GM21360 (cell line): ENCODE data around the gene TRRAP.

Experiments
- ATAC-seq: cut with Tn5 transposase; IDR thresholded peaks from one replicate; pipeline ENCODE4 v1.9.1; 2021; ENCODE audit warnings: mild to moderate bottlenecking, moderate library complexity; ENCODE audit not compliant: unreplicated experiment

TRRAP gene

DNA sequence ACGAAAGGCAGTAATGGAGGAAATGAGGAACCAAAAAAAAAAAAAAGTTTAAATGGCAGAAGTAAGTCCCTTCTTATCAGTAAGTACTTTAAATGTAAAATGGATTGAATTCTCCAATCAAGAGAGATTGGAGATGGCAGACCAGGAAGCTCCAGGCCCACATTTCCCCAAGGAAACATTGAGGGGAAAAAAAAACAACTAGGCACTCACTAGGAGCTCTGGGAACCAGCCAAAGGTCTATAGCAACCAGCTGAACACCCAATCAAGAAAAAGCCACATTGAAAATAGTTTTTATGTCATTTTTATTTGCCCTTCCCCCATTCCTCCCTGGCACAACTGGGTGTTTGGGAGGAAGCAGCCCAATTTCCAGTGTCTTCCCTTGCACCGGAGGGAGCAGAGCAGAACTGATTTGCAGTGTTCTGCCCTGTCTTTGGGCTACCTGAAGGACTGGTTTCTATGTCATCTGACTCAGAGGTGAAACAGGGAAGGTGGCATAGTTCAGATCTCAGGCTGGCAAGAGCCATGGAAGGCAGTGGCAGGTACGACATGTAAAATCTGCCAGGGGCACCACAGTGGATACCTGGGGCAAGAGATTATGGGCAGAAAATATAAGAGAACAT, 143.7 kb downstream of the TRRAP start:
- no peak for ATAC-seq

DNA sequence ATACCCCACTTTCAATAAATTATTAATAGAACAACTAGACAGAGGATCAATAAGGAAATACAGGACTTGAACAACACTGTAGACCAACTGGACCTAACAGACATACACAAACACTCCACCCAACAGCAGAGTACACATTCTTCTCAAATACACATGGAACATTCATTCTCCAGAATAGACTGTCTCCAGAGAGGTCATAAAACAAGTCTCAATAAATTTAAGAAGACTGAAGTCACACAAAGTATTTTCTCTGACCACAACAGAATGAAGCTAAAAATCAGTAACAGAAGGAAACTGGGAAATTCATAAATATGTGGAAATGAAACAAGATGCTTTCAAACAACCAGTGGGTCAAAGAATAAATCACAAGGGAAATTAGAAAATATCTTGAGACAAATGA, 145.7 kb downstream of the TRRAP start:
- no peak for ATAC-seq

DNA sequence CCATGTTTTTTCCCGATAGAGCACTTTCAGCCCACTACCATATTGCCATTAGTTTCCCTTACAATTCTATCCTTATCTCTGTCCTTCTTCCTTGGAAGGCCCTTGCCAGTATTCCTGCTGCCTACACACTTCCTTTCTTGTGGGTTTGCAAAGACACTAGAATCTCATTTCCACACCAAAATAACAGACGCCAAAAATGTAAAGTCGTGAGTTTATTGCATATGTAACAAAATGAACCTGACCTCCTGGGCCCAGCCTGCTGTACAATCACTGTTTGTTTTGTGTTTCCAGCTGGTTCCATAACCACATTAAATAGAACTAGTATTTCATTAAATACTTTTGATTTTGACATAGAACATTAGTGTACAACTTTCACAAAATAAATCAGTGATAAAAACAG, 148.9 kb downstream of the TRRAP start:
- no peak for ATAC-seq

DNA sequence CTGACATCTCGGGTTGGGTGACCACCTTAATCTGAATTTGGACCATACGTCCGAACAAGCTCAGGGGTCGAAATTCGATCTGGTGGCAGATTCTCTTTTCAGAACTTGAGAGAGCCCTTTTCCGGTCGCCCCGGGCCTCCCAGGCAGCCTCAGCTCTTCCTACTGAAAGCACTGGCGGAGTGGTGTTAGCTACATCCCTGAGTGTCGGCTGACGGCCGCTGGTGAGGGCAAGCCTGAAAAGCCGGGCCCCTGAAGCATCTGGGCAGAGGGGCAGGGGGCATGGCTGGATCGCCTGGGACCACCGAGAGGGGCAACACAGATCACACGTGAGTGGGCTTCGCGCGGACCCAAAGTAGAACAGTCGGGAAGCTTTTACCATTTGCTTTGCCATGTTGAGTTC, 149.5 kb downstream of the TRRAP start:
- ATAC-seq = no peak

DNA sequence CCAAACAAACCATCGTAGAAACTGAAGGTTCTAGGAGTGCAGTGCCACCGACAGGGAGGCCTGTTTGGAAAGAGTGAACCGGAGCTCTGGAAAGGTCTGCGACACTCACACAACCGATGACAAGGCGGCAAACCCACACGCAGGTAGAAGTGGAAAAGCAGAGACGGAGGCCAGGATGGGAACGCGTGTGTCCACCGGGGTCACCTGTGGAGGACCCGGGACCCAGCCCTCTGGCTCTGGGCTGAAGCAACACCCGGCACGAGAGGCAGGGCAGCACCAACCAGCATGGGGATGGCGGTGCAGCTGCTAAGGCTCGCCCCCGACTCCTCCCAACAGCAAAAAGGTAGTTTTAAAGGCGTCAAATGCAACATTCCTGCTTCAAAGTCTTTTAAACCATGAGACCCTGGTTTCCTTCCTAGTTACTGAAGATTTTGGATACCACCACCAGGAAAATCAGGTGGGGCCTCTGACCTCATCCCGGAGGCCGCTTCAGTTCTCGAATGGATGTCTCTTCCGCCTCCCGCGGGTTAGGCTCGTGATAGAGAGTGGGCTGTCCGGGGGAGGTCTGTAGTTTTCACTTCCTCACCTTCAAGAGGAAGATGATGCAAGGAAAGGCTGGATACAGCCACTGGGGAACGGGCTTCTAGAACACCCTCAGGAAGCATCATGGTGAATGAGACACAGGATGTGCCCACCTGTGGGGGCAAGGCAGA, 150.1 kb downstream of the TRRAP start:
- ATAC-seq = no peak

DNA sequence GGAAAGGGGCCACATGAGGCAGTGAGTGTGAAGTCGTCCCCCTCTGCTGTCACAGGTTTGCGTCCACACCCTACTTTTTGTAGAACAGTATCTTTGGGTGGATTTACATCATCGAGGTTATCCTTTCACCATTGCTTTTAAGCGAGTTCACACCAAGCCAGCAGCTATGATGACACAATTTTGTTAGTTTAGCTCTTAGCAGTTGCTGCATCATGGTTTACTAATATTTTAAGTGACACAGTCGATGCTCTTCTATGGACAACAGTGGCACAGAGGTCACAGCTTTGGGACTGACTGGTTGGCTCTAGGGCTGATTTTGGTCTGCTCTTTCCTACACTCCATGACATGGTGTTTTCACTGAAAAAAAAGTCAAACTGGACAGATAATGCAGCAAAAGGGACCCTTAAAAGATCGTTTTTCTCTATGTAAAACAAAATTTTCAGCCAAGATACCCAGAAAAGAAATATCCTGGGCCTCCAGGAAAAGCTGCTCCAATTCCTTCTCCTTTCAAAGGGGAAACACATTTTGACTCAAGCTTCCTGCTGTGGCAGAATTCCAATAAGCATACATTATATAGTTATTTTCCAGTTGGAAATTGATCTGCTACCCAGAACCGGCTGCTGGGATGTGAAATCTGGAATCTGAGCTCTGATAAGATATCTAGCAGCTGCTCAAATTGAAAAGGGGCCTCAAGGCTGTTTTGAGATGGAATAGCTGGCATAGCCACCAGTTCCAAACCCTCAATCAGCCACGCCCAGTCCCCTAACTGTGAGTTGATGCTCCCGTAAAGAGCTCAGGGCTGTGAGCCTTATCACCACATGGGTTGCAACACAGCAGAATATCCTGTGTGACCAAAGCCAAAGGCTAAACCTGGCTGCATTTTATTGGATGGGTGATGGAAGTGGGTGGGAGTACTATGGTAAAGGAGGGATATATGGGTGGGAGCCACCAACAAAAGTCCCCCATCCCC, 151.4 kb downstream of the TRRAP start:
- no peak for ATAC-seq

DNA sequence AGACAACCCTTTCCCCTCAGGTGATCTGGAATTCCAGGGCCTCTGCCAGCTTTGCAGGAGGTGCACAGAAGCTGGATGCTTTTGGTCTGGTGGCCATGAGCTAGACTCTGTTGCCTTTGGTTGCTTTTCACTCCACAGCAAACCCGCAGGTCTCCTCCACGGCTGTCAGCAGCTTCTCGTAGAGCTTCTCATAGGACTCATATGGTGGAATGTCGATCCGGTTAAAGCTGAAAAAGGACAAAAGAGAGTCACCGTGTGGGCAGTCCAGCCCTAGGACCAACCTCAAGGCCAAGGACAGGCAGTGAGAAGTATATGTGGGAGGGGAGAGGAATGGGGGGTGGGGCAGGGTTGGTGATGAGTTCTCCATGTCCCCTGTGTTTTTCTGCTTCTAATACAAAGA, 152.1 kb downstream of the TRRAP start:
- no peak for ATAC-seq

DNA sequence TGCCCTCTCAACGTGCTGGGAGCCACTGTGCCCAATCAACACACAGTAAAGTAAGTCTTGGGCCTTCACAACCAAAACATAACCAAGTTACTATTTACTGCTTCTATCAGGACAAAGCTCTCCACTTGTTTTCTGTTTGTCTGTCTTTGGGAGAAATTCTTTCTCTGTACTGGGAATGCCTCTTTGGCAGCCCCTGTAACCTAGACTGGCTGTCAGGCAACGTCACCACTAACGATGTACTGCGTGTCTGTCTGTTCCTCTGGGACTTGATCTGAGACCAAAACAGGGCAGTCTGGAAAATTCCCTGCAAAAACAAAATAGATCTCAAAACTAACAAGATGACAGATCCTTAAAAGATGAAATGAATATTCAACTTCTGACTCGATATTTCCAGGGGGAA, 152.6 kb downstream of the TRRAP start:
- no peak for ATAC-seq

DNA sequence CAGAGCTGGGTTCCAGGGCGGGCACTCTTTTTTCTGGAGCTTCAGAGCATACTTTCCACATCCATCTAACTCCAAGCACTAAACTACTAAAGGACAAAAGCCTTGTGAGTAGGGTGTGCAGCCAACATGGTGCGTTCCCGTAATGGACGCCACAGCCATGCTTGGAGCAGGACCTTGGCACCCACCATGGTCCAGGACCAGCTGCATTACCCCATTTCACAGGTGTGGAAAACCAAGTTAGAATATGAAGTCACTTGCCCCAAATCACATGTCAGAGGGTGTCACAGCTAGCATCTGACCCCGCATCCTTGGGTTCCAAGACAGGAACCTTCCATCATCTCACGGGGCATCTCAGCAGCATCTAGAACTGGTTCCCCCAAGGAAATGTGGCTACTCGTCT, 153.2 kb downstream of the TRRAP start:
- ATAC-seq = no peak

DNA sequence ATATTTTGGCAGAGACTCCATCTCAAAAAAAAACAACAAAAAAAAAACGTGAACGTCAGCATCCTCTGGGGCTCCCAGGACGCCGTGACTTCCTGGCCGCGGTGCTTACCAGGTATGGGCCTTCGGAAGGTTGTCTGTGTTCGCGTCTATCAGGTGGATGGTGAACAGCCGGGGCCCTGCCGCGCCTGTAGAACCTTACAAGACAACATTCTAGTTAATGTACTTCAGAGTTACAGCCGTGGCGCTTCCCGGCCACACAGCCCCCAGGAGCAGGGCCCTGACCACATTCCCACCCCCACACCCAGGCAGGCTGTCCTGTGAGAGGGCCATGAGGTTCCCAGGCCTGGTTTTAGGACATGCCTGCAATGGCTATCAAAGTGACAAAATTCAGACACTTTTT, 154.6 kb downstream of the TRRAP start:
- ATAC-seq = no peak

DNA sequence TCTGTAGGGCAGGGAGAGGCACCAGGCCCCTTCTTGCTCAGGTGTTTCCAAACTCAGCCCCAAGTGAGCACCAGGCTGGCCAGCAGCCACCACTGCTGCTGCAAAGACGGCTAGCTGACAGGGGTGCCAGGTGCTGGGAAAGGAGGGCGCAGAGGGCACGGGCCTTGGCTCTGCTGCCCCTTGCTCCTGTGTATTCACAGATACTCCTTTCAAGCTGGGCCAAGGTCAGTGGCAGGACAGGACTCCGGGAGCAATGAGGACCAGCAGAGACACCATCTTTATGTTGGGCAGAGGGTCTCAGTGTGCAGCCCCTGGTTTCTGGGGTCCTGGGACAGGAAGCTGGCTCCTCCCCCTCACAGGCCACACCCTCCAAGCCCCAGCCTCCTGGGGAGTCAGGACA, 155.4 kb downstream of the TRRAP start:
- no peak for ATAC-seq

DNA sequence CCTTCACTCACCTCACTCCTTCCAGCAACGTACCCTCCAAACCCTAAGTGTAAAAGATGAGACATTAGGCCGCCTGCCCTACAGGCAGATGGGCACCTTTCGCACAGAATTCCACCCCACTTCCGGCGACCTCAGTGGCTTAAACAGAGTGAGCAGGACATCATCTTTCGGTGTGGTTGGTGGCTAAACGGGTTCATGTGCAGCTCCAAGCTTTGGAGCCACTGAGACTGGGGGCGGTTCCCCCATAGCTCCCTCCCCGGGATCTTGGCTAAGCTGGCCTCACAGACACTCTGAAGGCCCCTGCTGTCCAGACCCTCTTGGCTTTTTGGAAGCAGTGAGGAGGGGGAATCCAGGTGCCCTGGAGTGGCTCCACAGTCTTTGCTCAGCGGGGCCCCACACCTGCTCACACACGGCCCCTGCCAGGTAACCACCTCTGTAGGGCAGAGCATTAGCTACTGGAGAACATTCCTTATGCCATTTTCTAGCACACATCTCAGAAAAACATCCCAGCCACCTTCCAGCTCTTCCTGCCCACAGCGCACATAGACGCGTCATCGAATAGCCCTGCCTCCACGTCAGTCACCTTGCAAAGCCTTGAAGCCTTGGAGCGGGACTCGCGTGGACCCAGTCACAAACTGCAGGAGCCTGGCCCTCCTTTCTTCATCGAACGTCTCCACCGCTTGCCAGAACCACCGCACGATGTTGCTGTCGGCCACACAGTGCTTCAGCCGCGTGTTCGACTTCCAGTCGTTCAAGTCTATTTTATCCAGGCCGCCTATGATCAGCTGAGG, 156.8 kb downstream of the TRRAP start:
- no peak for ATAC-seq

DNA sequence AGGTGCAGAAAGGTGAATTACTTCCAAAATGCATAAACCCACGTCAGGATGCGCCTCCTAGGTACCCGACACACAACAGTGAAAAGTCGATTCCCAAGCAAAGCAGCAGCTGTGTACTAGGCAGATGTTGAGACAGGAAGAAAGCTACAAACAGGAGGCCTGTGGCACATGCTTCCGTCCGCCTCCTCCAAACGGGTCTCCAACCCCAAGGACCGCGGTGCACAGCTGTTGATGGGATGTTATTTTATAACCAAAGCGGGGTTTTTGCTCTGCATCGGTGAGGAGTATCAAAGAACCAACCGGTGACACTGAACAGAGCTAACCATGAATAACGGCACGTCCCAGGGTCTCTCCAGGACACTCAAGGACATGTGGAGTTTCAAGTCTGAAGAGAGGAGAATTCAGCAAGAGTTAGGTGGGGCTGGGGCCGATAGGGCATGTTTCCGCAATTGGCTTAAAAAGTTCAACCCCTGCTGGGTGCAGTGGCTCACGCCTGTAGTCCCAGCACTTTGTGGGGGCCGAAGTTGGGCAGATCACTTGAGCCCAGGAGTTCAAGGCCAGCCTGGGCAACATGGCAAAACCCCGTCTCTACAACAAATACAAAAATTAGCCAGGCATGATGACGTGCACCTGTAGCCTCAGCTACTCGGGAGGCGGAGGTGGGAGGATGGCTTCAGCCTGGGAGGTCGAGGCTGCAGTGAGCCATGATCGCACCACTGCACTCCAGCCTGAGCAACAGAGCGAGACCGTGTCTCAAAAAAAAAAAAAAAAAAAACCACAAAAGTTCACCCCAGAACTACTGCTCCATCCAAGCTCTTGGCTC, 157.6 kb downstream of the TRRAP start:
- no peak for ATAC-seq

DNA sequence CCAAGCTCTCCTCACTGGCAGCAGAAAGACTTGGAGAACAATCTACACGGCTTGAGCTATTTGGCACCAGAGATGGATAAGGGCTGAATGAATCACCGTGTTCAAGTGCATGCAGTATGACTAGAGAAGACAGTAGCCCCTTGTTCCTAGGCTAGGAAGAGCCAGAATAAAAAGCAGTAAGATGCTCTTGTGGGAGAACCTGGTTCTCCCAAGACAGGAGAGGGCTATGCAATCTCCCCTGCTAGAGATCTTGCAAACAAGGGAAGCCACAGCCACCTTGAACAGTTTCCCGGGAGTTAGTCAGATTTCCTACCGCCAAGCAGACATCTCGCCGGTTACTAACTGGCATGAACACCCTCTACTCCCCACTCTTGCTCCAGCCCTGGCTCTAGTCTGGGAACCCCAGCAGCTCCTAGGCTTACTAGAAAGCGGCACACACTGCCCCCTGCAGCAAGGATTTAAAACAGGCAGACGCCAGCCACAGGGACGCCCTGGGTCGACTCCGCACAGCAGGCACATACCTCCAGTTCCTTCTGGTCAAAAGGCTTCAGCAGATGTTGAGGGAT, 158.3 kb downstream of the TRRAP start:
- ATAC-seq = no peak

DNA sequence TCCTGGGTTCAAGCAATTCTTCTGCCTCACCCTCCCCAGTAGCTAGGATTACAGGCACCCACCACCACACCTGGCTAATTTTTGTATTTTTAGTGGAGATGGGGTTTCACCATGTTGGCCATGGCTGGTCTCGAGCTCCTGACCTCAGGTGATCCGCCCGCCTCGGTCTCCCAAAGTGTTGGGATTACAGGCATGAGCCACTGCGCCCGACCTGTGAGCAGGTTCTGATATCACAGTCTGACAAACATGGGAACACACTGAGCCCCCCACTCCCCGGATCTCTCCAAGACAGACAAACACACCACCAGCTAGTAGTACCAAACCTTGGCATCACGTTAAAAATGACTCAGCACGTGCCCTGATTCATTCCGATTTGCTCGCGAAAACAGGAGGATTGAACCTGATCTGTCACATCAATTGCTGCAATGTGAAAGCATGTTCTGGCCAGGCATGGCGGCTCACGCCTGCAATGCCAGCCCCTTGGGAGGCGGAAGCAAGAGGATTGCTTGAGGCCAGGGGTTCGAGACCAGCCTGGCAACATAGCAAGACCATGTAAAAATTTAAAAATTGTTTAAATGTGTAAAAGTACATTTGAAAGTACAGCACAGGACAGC, 159.1 kb downstream of the TRRAP start:
- no peak for ATAC-seq

DNA sequence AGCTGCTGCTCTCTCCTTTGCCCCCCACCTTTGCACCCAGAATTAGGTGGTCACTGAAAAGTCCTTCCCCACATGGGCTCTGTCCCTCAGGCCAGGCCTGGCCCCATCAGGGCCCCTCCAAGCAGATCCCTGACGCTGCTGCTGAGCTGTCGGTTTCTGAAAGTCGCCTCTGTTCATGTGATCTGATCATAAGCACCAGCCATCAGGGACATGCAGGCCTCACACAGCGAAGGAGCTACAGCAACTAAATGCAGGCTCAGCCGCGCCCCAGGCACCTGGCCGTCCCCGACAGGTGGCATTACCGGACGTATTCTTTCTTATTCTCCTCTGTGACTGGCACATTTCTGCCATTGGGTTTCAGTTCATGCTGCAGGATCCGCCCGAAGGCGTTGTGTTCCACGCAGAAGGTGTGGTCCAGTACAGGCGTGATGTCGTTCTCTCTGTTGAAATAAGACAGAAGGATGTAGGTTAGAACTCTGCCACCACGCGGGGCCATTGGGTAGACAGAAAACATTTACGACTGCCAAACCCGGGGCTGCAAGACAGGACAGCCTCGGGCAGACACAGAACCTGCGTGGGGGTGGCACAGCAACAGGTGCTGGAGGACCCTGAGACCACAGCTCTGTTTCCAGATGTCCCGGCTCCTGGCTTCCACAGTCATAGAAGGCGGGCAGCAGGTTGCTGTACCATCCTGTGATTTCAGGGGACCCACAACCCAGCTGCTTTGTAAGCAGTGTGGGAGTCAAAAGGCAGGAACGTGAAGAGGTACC, 159.9 kb downstream of the TRRAP start:
- no peak for ATAC-seq

DNA sequence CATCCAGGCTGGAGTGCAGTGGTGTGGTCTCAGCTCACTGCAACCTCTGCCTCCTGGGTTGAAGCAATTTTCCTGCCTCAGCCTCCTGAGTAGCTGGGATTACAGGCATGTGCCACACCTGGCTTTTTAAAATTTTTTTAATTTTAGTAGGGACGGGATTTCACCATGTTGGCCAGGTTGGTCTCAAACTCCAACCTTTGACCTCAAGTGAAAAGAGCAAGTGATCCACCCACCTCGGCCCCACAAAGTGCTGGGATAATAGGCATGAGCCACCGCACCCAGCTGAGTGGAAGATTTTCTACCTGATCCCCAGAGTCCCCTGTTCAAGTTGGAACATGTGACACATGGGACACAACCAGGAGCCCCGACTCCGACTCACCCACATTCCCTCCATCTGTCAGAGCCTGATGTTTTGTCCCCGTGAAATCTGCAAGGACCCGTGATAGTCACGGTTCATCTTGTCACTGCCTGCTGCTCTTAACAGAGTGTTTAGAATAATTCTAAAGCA, 161.1 kb downstream of the TRRAP start:
- no peak for ATAC-seq
